Activated T-helper 9 cell treated with anti-CD3 and anti-CD28 coated beads, Interleukin-2, amount 50 U/mL, for 16 hours (primary cell): ENCODE results near the gene ACTL6B.

Experiments
- DNase-seq: peaks from one replicate; pipeline ENCODE4 v3.0.0-alpha.2; 2020; ENCODE audit warnings: low read depth

Gene ACTL6B

DNA sequence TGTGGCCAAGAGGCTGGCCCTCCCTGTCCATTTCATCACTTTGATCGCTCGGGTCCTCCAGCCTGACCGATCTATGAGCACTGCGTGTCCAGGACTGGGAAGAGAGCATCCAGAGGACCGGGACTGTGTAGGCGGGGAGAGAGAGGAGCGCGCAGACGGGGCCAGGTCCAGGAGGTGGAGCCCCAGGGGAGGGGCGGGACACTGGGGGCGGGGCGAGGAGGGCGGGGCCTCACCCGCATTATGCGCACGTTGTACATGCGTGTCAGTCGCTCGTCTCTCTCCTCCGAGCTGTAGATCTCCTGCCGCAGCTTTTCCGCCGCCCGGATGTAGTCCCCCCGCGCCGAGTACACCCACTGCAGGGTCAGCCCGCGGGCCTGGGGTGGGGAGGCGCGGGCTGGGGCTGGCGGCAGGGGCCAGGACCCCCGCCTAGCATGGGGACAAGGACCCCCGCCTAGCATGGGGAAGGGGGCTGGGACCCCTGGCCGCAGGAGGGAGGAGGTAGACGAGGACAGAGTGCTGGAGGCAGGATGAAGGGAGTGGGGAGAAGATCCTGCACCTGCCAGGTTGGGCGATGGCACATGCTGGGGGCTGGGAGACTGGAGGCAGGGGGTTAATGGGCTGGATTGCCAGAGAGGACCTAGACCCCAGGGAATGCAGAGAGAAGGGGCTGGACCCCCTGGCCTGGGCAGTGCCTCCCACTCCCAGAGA is 29.6 kb downstream of the ACTL6B start:
- peak; percentile 83 for DNase-seq

DNA sequence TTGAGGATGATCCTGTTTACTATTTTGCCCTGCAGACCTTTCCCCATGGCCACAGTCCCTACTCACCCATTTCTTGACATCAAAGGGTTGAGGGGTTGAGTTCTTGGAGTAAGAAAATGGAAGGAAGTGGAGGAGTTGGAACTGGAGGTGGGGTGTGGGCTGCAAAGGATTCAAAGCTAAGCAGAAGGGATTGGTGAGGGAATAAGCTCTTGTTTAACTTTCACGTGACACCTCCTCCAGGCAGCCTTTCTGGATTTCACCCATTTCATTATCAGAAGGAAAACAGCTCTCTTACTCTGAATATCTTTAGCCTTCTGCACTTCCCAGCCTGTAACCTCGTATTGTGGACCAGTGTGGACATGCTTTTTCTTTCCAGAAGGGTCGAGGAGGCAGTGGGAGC is 30.2 kb downstream of the ACTL6B start:
- DNase-seq, result no peak

DNA sequence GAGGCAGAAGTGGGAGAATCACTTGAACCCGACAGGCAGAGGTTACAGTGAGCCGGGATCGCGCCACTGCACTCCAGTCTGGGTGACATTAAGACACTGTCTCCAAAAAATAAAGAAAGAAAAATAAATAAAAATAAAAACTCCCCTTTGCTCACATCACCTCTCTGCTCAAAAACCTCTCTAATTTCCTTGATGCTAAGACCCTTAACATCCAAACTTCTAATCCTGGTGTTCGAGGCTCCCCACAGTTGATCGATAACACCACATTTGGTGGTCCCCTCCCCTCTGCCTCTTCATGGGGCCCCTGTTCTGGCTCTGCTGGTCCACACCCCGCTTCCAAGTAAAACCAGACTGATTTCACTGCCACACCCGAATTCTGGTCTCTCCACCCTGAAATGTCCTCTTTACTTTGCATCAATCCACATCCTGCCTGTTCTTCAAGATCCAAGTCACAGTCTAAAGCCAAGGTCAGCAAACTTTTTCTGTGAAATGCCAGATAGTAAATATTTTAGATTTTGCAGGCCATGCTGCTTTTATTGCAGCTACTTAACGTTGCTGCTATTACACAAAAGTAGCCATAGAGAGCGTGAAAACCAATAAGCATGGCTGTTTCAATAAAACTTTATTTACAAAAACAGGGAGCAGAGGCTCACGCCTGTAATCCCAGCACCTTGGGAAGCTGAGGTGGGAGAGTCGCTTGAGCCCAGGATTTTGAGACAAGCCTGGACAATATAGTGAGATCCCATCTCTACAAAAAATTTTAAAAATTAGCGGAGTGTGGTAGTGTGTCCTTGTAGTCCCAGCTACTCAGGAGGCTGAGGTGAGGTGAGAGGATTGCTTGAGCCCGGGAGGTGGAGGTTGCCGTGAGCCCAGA is 32.1 kb downstream of the ACTL6B start:
- no peak for DNase-seq

DNA sequence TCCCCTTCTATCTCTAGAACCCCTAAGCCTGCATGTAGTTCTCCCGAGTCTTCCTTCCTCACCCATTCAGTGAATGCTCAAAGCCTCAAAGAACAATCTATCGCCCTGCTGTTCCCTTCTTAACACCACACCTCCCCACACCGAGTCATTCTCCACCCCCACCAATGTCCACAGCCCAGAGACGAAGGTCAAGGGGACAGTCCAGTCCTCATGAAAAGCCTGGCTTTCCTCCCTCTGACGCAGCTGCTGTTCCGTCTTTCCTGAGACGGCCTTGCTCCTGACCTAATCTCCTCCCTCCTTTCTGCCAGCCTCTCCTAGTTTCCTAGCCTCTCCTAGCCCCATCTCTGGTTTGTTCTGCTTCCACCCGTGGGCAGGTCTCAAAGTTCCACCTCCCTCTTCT is 34.7 kb downstream of the ACTL6B start:
- DNase-seq, result no peak

DNA sequence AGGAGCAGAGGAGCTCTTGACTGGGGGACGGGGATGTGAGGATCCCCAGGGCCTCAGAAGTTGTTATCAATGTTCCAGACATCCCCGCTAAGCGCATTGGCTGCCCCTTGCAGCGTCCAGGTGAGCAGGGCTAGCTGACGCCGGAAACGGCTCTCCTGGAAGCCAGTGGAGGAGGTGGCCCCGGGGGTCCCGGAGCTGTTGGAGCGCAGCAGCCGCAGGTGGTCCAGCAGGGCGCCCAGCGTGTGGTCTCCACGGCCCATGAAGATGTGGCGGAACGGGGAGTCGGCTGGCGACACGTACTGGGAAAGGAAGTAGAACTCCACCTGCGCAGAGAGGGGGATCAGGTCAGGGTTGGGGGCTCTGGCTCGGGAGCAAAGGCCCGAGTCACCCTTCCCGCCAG is 35.4 kb downstream of the ACTL6B start:
- no peak for DNase-seq

DNA sequence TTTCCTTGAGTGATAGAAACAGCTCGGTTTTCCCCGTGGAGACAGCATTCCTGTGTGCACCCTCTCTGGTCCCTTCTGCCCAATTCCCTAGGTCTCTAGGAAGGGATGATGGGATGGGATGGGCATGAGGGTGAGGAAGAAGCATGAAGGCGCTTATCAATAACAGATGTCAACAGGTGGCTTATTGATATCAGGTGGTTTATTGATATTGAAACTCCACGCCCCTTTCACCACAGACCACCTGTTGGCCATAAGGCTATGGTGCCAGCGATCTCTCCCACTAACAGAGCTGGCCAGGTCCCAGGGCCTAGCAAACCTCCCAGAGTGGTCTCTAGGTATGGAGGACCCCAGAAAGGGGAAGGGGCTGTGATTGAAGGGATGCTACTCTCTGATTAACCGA is 36.0 kb downstream of the ACTL6B start:
- no peak for DNase-seq

DNA sequence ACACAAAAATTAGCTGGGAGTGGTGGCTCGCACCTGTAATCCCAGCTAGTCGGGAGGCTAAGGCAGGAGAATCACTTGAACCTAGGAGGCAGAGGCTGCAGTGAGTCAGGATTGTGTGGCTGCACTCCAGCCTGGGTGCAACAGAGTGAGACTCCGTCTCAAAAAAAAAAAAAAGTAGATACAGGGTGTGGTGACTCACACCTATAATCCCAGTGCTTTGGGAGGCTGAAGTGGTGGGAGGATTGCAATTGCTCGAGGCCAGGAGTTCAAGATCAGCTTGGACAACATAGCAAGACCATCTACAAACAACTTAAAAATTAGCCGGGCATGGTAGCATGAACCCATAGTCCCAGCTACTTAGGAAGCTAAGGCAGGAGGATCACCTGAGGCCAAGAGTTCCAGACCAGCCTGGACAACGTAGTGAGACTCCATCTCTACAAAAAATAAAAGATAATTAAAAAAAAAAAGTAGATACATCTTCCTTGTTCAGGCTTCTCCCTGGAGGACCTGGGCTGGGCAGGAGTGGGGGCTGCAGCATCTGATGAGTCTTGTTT is 41.9 kb downstream of the ACTL6B start:
- DNase-seq, result no peak

DNA sequence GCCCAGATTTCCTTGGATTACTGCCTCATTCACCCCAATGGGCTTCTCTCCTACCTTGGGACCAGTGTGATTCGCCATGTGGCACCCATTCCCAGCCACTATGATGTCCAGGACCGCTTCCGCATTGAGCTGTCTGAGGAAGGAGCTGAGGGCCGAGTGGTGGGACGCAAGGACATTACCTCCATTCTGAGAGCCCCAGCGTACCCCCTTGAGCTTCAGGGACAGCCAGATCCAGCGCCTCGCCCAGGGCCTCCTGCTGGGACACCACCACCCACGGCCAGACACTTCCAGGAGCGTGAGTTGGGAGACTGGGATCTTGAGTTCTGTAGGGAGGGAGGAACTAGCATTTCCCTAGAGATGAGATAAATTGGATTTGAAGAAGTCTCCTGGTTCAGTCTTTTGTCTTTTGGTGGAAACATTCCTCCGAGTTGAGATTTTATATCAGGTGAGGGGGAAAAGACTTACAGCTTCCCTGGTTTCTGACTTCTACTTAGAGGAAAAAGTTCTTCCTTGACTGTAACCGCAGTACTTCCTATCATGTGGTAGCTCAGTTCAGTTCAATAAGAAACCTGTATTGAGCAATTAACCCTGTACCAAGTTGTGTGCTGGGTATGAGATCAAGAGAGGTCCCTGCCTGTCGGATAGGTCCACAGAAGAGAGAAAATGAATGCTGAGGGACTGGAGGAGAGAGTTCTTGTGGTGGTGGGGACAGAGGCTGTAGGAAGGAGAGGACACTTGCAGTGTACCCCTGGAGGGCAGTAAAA is 42.7 kb downstream of the ACTL6B start:
- no peak for DNase-seq

DNA sequence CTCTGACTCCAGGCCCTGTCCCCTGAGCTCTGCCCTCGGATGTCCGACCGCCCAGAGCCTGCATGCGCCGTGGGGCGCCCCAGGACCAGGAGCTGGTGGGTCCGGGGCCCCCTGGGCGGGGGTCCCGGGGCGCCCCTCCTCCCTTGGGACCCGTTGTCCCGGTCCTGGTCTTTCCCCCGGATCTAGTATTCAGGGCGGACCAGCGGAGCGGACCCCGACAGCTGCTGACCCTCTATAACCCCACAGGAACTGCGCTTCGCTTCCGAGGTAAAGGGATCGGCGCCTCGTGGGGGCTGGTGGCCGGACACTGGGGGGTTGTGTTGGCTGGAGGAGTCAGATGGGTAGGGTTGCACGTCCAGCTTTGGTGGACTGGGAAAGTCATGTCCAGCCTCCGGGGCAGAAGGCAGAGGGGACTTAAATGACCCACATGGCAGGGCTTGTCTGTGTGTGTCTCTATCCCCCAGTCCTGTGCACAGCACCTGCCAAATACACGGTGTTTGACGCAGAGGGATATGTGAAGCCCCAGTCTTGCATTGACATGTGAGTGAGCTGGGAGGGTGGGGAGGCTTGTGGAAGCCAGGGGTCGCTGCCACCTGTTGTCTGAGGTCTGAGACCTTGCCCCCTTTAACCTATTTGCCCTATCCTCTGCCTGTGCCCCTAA is 43.4 kb downstream of the ACTL6B start:
- no peak for DNase-seq

DNA sequence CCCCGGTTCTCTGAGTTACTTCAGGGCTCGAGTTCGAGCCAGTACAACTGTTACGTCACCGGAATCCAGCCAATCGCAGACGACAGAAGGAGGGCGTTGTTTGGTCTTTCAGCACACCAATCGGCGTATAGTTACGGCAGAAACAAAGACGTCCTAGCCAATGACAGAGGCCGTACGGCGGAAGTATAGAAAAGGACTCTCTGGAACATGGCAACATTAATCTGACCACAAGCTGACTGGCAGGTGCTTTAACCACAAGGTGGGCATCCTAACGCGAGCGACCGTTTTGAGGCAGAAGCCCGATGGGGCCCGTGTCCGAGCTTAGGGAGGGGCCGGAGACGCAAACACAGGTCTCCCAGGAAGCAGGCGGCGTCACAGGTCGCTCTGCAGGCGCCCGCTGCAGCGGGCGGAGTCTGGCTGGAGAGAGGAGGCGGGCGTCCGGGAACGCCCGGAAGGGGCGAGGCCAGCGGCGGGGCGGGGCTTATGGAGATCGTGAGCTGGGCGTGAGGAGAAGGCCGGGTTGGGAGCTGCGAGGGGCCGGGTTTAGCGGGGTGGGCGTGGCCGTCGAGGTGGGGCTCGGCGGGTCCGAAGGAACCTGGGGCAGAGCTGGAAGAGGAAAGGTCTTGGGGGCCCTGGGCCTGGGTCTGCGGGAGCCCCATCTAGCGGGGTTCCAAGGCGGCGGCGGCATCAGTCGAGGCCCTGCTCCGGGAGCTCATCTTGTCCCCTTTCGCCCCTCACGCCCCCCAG is 44.1 kb downstream of the ACTL6B start, which contains the start of gene MOSPD3:
TSS of gene MOSPD3 (plus strand) at position 558 of the 747 bp plus-strand sequence. CDS start 252 bp downstream, outside the sequence.
- DNase-seq, result peak; percentile 97

DNA sequence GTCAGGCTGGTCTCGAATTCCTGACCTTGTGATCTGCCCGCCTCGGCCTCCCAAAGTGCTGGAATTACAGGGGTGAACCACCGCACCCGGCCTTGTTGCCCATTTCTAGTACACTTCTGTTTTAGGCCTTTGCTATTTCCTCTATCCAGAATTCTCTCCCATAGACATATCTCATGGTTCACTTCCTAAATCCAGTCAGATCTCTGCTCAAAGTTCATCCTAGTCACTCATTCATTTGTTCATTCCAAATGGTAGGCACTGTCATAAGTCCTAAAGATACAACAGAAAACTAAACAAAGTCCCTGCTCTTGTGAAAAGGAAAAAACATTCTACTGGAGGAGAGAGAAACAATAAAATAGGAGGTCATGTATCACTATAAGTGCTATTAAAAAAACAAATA is 46.3 kb downstream of the ACTL6B start:
- DNase-seq, result no peak

DNA sequence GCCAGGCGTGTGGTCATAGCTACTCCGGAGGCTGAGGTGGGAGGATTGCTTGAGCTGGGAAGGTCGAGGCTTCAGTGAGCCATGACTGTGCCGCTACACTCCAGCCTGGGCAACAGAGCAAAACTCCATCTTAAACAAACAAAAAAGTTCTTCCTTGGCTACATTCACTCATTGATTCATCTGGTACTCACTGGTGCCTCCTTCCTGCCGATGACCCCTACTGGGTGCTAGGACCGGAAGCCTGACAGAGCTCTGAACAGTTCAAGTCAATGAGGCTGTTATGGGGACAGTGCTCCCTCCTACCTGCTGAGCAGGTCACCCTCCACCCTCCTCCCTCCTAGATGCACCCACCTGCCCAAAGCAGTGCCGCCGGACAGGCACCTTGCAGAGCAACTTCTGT is 49.1 kb downstream of the ACTL6B start:
- DNase-seq, result no peak

DNA sequence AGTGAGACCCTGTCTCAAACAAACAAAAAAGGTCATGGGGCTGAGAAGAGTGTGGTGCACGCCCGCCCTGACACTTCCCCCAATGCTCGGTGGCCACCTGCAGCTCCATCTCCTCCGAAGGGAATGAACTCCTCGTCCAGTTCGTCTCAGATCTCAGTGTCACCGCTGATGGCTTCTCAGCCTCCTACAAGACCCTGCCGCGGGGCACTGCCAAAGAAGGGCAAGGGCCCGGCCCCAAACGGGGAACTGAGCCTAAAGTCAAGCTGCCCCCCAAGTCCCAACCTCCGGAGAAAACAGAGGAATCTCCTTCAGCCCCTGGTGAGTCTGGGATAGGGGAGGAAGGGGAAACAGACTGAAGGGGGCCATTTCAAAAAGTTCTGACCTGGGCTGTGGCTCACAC is 49.9 kb downstream of the ACTL6B start:
- DNase-seq, result no peak

DNA sequence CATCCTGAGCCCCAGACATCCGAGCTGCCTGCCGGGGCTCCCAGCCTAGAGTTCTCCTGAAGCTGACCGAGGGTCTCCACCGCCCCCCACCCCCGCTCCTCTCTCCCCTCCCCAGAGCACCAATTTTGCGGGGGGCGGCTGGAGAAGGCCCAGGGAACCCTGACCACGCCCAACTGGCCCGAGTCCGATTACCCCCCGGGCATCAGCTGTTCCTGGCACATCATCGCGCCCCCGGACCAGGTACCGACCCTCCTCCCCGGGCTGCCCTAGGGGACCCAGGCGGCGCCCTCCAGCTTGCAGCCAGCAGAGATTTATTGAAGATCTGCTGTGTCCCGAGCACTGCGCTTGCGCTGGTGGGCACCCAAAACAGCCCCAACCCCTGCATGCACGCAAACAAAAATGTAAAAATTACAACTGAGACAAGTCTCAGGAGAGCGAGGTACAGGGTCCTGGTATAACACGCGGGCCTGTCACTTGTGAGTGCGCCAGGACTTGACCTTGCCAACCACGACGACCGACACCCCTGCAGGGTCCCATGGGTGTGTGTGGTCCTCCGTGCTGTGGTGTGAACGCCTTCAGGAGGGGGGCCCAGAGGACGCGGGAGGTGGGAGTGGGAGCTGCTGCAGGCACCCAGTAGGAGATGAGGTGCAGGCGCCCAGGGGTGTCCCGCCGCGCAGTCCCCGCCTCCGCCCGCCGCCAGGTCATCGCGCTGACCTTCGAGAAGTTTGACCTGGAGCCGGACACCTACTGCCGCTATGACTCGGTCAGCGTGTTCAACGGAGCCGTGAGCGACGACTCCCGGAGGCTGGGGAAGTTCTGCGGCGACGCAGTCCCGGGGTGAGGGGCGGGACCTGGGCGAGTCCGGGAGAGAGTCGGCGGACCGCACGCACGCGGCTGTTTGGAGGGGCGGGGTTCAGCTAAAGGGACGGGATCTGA is 51.0 kb downstream of the ACTL6B start:
- peak; percentile 24 for DNase-seq

DNA sequence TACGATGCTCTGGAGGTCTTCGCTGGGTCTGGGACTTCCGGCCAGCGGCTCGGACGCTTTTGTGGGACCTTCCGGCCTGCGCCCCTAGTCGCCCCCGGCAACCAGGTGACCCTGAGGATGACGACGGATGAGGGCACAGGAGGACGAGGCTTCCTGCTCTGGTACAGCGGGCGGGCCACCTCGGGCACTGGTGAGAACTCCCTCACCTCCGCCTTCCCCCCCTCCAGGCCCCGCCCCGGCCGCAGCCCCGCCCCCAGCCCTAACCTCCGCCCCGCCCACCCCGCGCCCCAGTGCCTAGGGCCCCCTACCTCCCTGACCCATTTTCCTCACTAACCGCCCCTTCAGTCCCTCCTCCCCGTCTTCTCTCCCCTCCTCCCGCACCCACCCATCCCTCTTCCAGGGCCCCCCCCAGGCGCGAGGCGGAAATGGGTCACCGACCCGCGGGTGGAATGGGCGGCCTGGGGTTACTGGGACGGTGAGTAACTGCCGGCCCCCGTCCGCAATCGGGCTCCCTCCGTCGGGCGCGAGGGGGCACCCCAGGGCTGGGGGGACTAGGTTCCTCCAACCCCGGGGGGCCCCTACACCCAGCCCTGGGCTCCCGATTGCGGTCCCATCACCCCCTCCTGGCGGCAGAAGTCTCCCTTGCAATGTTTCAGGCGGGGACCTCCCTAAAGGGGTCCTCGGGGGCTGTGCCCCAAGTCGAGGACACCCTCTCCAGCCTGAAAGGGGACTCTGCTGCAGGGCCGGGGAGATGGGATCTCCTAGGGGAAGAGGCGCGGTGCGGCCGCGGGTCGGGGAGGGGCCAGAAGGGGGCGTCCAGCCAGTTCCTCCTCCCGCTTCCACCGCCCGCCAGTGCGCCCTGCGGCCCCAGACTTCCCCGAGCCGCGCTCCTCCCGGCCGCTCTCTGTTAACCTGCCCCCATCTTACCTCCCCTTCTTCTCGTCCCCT is 51.9 kb downstream of the ACTL6B start:
- peak; percentile 68 for DNase-seq

DNA sequence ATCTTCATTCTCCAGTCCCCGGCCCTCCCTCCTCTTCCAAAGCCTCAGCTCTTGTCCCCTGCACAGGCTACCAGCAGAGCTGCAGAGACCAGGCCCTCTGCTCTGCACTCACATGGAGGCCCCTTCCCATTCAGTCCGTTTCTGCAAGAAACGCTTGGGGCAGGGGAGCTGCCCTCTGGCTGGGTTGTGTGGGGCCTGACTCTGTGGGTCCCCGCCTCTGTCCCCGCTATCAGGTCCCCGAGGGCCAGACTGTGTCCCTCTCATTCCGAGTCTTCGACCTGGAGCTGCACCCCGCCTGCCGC is 52.6 kb downstream of the ACTL6B start:
- DNase-seq, result no peak

DNA sequence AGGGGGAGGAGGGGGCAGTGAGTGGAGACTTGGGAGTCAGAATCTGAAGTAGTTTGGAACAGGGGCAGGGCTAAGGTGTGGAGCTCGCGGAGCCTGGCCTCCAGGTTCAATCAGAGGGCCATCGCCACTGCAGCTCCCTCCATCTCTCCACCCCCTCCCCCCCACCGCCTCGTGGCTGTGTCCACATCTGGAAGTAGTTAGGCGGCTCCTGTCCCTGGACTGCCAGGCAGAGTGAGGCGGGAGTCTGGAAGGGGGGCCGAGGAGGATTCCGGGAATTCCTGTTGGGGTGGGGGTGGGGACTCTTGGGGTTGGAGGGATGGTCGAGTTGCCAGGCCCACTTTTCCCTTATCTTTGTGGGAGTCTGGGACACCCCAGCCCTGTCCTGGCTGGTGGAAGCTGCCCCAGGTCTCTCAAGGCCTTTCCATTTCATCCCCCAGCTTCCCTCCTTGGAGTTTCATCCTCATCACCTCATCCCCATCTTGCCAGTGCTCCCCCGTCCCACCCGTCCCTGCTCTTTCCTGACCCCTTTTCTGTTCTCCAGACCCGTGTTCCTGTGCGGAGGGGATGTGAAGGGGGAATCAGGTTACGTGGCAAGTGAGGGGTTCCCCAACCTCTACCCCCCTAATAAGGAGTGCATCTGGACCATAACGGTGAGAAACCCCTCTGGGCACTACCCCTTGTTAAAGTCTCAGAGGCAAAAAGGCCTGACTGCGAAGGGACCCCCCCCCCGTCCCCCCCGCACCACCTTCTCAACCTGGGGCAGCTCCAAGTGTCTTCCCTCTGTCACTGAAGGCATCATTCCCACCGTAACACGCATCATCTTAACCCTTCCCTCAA is 53.1 kb downstream of the ACTL6B start:
- DNase-seq, result no peak

DNA sequence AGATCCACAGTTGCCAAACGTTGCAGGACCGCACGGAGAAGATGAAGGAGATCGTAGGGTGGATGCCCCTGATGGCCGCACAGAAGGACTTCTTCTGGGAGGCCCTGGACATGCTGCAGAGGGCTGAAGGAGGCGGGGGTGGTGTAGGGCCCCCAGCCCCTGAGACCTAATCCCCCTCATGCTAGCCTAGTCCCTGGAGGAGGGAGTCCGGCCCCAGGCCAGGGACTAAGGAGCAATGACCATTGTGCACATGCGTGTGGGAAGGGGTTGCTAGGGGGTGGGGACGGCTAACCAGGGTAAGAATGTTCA is 55.6 kb downstream of the ACTL6B start:
- no peak for DNase-seq
